ENCODE measurements around the gene CTAGE9. TPM values are rescaled to one million over a fixed set of nuclear protein-coding genes. Genes with fewer than 3 reads are reported as not detected.

Gene CTAGE9
- total RNA-seq, 2 experiments from 2014 or later: 0.21 TPM; not detected in 1

Other genes starting within 250 kb of the CTAGE9 start
- not detected for gene ARG1, start 137.8 kb downstream of the CTAGE9 start, total RNA-seq
- 10 to 100 TPM; 23.9 to 26.0 TPM for gene MED23, start 82.8 kb downstream of the CTAGE9 start, total RNA-seq
- under 1 TPM; 0.57 to 0.58 TPM for gene ENPP3, start 73.7 kb downstream of the CTAGE9 start, total RNA-seq
- gene OR2A4, start 9.6 kb downstream of the CTAGE9 start, total RNA-seq: not detected
- under 1 TPM; 0.23 to 0.42 TPM for gene ENPP1, start 97.0 kb upstream of the CTAGE9 start, total RNA-seq
- gene CCN2, start 240.4 kb upstream of the CTAGE9 start, total RNA-seq: not detected